ENCODE results near the gene LHPP.

LHPP gene

GRCh38 chr10:124557648-124558338 lies 96.2 kb downstream of the LHPP start:
- no peak for ATAC-seq
- no peak for DNase-seq

GRCh38 chr10:124558339-124559321 lies 97.0 kb downstream of the LHPP start:
- ATAC-seq: no peak
- DNase-seq: no peak

GRCh38 chr10:124559372-124560132 lies 97.9 kb downstream of the LHPP start:
- DNase-seq (no peak), ATAC-seq (no peak)

GRCh38 chr10:124560377-124561105 lies 98.9 kb downstream of the LHPP start:
- no peak for ATAC-seq
- no peak for DNase-seq

GRCh38 chr10:124561206-124561605 lies 99.6 kb downstream of the LHPP start:
- ATAC-seq (no peak), DNase-seq (no peak)

GRCh38 chr10:124562425-124563060 lies 100.9 kb downstream of the LHPP start:
- no peak for ATAC-seq

GRCh38 chr10:124563320-124564040 lies 101.9 kb downstream of the LHPP start:
- DNase-seq: no peak
- no peak for ATAC-seq

More at GRCh38 chr10:124562425-124563060, 100.9 kb downstream of the LHPP start:
- no peak for DNase-seq

- DNase-seq (no peak), ATAC-seq (no peak)
These were observed 103.3 kb downstream of the LHPP start for GRCh38 chr10:124564881-124565280.

GRCh38 chr10:124565565-124566221 lies 104.1 kb downstream of the LHPP start:
- peak; percentile 34 for ATAC-seq
- DNase-seq: no peak

GRCh38 chr10:124566222-124566888 lies 104.7 kb downstream of the LHPP start:
- DNase-seq (no peak), ATAC-seq (no peak)

- no peak for DNase-seq
- no peak for ATAC-seq
These were observed 105.6 kb downstream of the LHPP start for GRCh38 chr10:124566981-124567835.

- ATAC-seq (no peak), DNase-seq (no peak)
These were observed 106.7 kb downstream of the LHPP start for GRCh38 chr10:124568339-124568738.

- ATAC-seq (no peak), DNase-seq (no peak)
These were observed 107.4 kb downstream of the LHPP start for GRCh38 chr10:124568848-124569622.

- ATAC-seq: no peak
- DNase-seq: no peak
These were observed 108.2 kb downstream of the LHPP start for GRCh38 chr10:124569623-124570470.

- DNase-seq (no peak), ATAC-seq (no peak)
These were observed 109.0 kb downstream of the LHPP start for GRCh38 chr10:124570646-124571045.

GRCh38 chr10:124572751-124573150 lies 111.1 kb downstream of the LHPP start:
- DNase-seq (no peak), ATAC-seq (no peak)
